ENCODE measurements around the gene ATR. TPM values are rescaled to one million over a fixed set of nuclear protein-coding genes. Genes with fewer than 3 reads are reported as not detected.

ATR gene
- total and polyA plus RNA-seq, 10 of the 15 experiments (the other 5 are each of a cell fraction or from before 2014, with no cell fraction given), result 21.0 to 41.5 (median 30.1) TPM

DNA sequence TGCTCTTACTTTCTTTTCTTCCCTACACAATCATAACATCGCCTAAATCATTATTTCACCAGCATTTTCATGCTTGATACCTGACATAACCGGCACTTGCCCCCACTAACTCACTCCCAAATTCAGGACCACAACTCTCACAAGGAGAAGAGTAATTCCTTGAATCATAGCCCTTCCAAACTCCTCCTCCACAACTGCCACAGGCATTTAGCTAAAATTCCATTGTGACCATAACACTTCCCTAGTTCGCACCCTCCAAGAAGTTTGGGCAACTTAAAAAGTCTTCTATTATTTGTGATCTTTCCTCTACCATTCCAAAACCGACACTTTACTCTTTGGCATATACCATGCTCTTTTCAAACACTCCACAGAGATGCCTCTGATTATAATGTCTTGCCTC is 71.3 kb downstream of the ATR start:
- Histone ChIP-seq H3K9me3 (replicated peaks; ENCODE audit: control insufficient read depth, insufficient read depth, low read length) (no peaks in the 10 kb centered on the region), H3K4me1 (ENCODE audit: control insufficient read depth, insufficient read depth, low read length) (no peaks in the 10 kb centered on the region), H3K79me2 (ENCODE audit: control insufficient read depth, insufficient read depth, low read length) (no peaks in the 10 kb centered on the region), H3K4me3 (no peak overlapping the region), H4K20me1 (ENCODE audit: control insufficient read depth, insufficient read depth) (no peaks in the 10 kb centered on the region), H3K4me2 (ENCODE audit: control insufficient read depth, insufficient read depth) (no peak overlapping the region), H3K27me3 (replicated peaks in 1 of 2; ENCODE audit: control insufficient read depth in 2 of 2, insufficient read depth in 2 of 2, low read length in 1 of 2) (no peaks in the 10 kb centered on the region), H3K9ac (ENCODE audit: control insufficient read depth, insufficient read depth, low read length) (no peak overlapping the region; the same call in 1 of the 2 replicates), H2AFZ (ENCODE audit: control insufficient read depth, low read depth, low read length) (no peak overlapping the region), H3K36me3 (ENCODE audit: control insufficient read depth in 2 of 2, insufficient read depth in 2 of 2, low read length in 1 of 2) (peaks cover 1 to 4% of the 10 kb centered on the region in 2 experiments; a peak in 3 of 4 replicates), H3K27ac (ENCODE audit: control insufficient read depth, insufficient read depth) (no peak overlapping the region)
- ChIA-PET CTCF (interaction anchor here (1.0 kb wide), 1 partner anchor 9 kb away, joined by 4 read pairs; no protein-coding TSS in a partner anchor), POLR2A (interaction anchor here (0.5 kb wide), 1 partner anchor 497 kb away, joined by 3 read pairs; no protein-coding TSS in a partner anchor), SMC1A (ENCODE audit: uncharacterized antibody, unreplicated experiment) (interaction anchor here (0.7 to 3.2 kb wide), 4 partner anchors 8 to 1760 kb away, joined by 3 to 14 read pairs (median 4); partner anchors contain the start of gene XRN1), RAD21 (ENCODE audit: unreplicated experiment) (interaction anchor here (2.0 kb wide), 1 partner anchor 8 kb away, joined by 5 read pairs; no protein-coding TSS in a partner anchor)
- BruUV-seq (replicated peaks), result no TSS peak
- in situ Hi-C loops (cut with MboI), result no loop called here
- DNase-seq (ENCODE audit: low read depth, low spot score) (no peak), FAIRE-seq (no peak), ATAC-seq (no peak)
- TF ChIP-seq JUND (IDR thresholded peaks at IDR 0.05; ENCODE audit: low read depth, low read length) (no peak), ZNF384 (IDR thresholded peaks at IDR 0.05; ENCODE audit: borderline replicate concordance, low read depth, low read length) (no peak), RELA (IDR thresholded peaks at IDR 0.05; ENCODE audit: borderline replicate concordance, partially characterized antibody) (no peak), NFXL1 (IDR thresholded peaks at IDR 0.05; ENCODE audit: borderline replicate concordance) (no peak), RFX5 (IDR thresholded peaks at IDR 0.05; ENCODE audit: low read depth, low read length) (no peak), DPF2 (IDR thresholded peaks at IDR 0.05) (no peak), NR2C1 (IDR thresholded peaks at IDR 0.05) (no peak), BHLHE40 (IDR thresholded peaks at IDR 0.05; ENCODE audit: borderline replicate concordance in 1 of 2, low read depth in 2 of 2, low read length in 1 of 2) (no peak), PAX8 (IDR thresholded peaks at IDR 0.05) (no peak), BACH1 (IDR thresholded peaks at IDR 0.05; ENCODE audit: borderline replicate concordance) (no peak), TAF1 (IDR thresholded peaks at IDR 0.05; ENCODE audit: borderline replicate concordance, low read depth, low read length) (no peak), KDM1A (IDR thresholded peaks at IDR 0.05; ENCODE audit: borderline replicate concordance) (no peak), SUPT20H (IDR thresholded peaks at IDR 0.05; ENCODE audit: borderline replicate concordance, control insufficient read depth, low read depth, low read length) (no peak), SIN3A (IDR thresholded peaks at IDR 0.05; ENCODE audit: low read depth, low read length) (no peak)
- TF ChIP-seq, protein P1, sequence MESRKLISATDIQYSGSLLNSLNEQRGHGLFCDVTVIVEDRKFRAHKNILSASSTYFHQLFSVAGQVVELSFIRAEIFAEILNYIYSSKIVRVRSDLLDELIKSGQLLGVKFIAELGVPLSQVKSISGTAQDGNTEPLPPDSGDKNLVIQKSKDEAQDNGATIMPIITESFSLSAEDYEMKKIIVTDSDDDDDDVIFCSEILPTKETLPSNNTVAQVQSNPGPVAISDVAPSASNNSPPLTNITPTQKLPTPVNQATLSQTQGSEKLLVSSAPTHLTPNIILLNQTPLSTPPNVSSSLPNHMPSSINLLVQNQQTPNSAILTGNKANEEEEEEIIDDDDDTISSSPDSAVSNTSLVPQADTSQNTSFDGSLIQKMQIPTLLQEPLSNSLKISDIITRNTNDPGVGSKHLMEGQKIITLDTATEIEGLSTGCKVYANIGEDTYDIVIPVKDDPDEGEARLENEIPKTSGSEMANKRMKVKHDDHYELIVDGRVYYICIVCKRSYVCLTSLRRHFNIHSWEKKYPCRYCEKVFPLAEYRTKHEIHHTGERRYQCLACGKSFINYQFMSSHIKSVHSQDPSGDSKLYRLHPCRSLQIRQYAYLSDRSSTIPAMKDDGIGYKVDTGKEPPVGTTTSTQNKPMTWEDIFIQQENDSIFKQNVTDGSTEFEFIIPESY (IDR thresholded peaks at IDR 0.05), result no peak
- TF ChIP-seq, protein P2, sequence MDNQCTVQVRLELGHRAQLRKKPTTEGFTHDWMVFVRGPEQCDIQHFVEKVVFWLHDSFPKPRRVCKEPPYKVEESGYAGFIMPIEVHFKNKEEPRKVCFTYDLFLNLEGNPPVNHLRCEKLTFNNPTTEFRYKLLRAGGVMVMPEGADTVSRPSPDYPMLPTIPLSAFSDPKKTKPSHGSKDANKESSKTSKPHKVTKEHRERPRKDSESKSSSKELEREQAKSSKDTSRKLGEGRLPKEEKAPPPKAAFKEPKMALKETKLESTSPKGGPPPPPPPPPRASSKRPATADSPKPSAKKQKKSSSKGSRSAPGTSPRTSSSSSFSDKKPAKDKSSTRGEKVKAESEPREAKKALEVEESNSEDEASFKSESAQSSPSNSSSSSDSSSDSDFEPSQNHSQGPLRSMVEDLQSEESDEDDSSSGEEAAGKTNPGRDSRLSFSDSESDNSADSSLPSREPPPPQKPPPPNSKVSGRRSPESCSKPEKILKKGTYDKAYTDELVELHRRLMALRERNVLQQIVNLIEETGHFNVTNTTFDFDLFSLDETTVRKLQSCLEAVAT (IDR thresholded peaks at IDR 0.05), result no peak
- TF ChIP-seq, protein P3, sequence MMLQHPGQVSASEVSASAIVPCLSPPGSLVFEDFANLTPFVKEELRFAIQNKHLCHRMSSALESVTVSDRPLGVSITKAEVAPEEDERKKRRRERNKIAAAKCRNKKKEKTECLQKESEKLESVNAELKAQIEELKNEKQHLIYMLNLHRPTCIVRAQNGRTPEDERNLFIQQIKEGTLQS (IDR thresholded peaks at IDR 0.05; ENCODE audit: borderline replicate concordance, extremely low read depth, low read depth, low read length), result no peak
- TF ChIP-seq, protein P4, sequence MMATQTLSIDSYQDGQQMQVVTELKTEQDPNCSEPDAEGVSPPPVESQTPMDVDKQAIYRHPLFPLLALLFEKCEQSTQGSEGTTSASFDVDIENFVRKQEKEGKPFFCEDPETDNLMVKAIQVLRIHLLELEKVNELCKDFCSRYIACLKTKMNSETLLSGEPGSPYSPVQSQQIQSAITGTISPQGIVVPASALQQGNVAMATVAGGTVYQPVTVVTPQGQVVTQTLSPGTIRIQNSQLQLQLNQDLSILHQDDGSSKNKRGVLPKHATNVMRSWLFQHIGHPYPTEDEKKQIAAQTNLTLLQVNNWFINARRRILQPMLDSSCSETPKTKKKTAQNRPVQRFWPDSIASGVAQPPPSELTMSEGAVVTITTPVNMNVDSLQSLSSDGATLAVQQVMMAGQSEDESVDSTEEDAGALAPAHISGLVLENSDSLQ (IDR thresholded peaks at IDR 0.05), result no peak
- TF ChIP-seq, protein P5, sequence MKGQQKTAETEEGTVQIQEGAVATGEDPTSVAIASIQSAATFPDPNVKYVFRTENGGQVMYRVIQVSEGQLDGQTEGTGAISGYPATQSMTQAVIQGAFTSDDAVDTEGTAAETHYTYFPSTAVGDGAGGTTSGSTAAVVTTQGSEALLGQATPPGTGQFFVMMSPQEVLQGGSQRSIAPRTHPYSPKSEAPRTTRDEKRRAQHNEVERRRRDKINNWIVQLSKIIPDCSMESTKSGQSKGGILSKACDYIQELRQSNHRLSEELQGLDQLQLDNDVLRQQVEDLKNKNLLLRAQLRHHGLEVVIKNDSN (IDR thresholded peaks at IDR 0.05; ENCODE audit: borderline replicate concordance, extremely low read length, insufficient read depth, low read depth, low read length), result no peak
- 81% methylated on average over 4 of the region's 4 CpGs for WGBS (ENCODE audit: insufficient coverage, insufficient replicate concordance, low lambda C conversion rate, missing lambda C conversion rate)
- intact Hi-C loops (cut with micrococcal nuclease; ENCODE audit: unreplicated experiment), result no loop called here
